Fibroblast of lung (primary cell): ENCODE measurements around the gene PTEN. TPM values are rescaled to one million over a fixed set of nuclear protein-coding genes. Genes with fewer than 3 reads are reported as not detected.
A peak's percentile ranks its signal among the peaks of the same experiment; 100 is the strongest.

ENCODE experiments used
- DNase-seq, 2 donors: peaks; one replicate each; pipeline versions ENCODE4 v3.0.0 to v3.0.0-alpha.2; 2010; ENCODE audit warnings: low read depth in 2 of 2
- H2AFZ ChIP-seq: 2 replicates; pipeline ENCODE4 v1.5.1; 2012; ENCODE audit warnings: low read length, control low read depth, inconsistent platforms
- H3K27ac ChIP-seq: 2 replicates; pipeline ENCODE4 v1.5.1; 2011; ENCODE audit warnings: low read length, control low read depth; ENCODE audit not compliant: insufficient read depth
- H3K27me3 ChIP-seq: 2 replicates; pipeline ENCODE4 v1.5.1; 2011; ENCODE audit warnings: mild to moderate bottlenecking, low read length; ENCODE audit not compliant: control insufficient read depth, insufficient read depth
- H3K36me3 ChIP-seq: 2 replicates; pipeline ENCODE4 v1.5.1; 2011; ENCODE audit warnings: low read length; ENCODE audit not compliant: control insufficient read depth, insufficient read depth
- H3K4me1 ChIP-seq: 2 replicates; pipeline ENCODE4 v1.5.1; 2011; ENCODE audit warnings: low read length; ENCODE audit not compliant: control insufficient read depth, insufficient read depth; ENCODE audit errors: extremely low read depth
- H3K4me2 ChIP-seq: 2 replicates; pipeline ENCODE4 v1.5.1; 2011; ENCODE audit warnings: low read length, control low read depth; ENCODE audit not compliant: insufficient read depth; ENCODE audit errors: extremely low read depth
- H3K4me3 ChIP-seq, 4 experiments: fragments of 200-600 bp in 1 of 4; sonication (generic) in 1 of 4; replicated peaks in 1 of 4; 2 replicates each; pipeline ENCODE4 v1.5.1; 2011 to 2016; ENCODE audit warnings: low read length in 4 of 4, low read depth in 3 of 4, mild to moderate bottlenecking in 3 of 4, control low read depth in 2 of 4, inconsistent platforms in 1 of 4, mixed read lengths in 1 of 4; ENCODE audit not compliant: insufficient read depth in 1 of 4; ENCODE audit errors: control extremely low read depth in 1 of 4
- H3K79me2 ChIP-seq: 2 replicates; pipeline ENCODE4 v1.5.1; 2012; ENCODE audit warnings: mild to moderate bottlenecking, low read length, inconsistent platforms; ENCODE audit not compliant: control insufficient read depth, insufficient read depth
- H3K9ac ChIP-seq: 2 replicates; pipeline ENCODE4 v1.5.1; 2011; ENCODE audit warnings: mild to moderate bottlenecking, low read length, control low read depth; ENCODE audit not compliant: insufficient read depth
- H3K9me3 ChIP-seq: 2 replicates; pipeline ENCODE4 v1.5.1; 2012; ENCODE audit warnings: low read depth, low read length; ENCODE audit not compliant: control insufficient read depth, insufficient read depth
- H4K20me1 ChIP-seq: 2 replicates; pipeline ENCODE4 v1.5.1; 2011; ENCODE audit warnings: low read length; ENCODE audit not compliant: control insufficient read depth, insufficient read depth; ENCODE audit errors: extremely low read depth
- EZH2 ChIP-seq: IDR thresholded peaks from 2 replicates; pipeline ENCODE4 v1.5.1; 2012; ENCODE audit warnings: low read length, control low read depth, mild to moderate bottlenecking; ENCODE audit errors: missing control alignments
- polyA plus RNA-seq, 2 donors: library from polyadenylated mRNA; depleted of rRNA in 1 of 2; stranded (reverse) in 1 of 2; unstranded in 1 of 2; fragments of >200 nt; gene quantifications; 2 replicates each; pipeline ENCODE4 v1.2.1, GENCODE V29; 2011 to 2012; ENCODE audit warnings: missing spikeins in 1 of 2
- total RNA-seq: library from RNA; depleted of rRNA; stranded (reverse); fragments of >200 nt; gene quantifications from 2 replicates; pipeline ENCODE4 v1.2.1, GENCODE V29; 2014
- TF ChIP-seq, protein P1 (sequence below), 2 donors: IDR thresholded peaks in 1 of 2; conservative IDR thresholded peaks in 1 of 2; 1 replicate in 1 of 2; 2 replicates in 1 of 2; pipeline ENCODE4 v1.5.1; 2011 to 2012; ENCODE audit warnings: low read length in 2 of 2, control low read depth in 1 of 2, inconsistent platforms in 1 of 2, low read depth in 1 of 2, mild to moderate bottlenecking in 1 of 2

The PTEN gene
- total and polyA plus RNA-seq, 2 donors (not counting 1 experiment from before 2014, with no cell fraction given) = 60.2 to 200 TPM

DNA sequence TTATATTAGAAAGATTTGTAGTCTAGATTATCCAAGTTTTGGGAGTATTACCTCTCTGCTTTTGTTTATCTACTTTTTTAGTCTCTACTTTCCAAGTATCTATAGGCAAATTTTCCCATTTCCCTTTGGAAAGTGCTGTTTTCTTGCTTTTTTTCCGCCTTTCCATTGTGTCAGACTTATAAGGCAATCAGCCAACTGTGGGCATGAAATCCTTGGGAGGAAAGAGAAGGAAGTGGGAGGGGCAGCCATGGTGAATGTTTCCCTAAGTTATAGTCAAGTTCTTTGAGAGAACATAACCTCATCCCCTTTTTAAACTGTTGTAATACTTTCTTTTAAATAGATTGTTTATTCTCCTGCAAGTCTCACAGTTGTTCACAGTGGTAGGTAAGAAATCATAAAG, 52.6 kb downstream of the PTEN start:
- no peaks in the 10 kb centered on the region for H3K9me3 ChIP-seq
- H3K9ac ChIP-seq = no peak overlapping the region

DNA sequence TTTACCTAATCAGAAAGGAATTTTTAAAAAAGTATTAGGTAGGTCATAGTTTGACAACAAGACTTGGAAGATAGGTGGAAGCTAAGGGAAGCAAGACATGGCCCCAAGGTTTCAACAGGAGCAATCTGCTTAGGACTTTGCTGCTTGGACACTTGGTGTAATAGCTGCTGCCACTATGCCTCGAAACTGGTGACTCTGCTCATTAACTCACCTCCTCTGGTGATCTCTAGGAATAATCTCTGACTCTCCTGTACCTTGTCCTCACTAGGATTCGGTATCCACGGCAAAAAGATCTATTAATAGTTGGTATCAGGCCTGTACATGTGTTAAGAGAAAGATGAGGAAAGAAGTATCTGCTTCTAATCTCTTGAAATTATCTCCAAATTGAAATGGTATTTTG, 53.1 kb downstream of the PTEN start:
- Histone ChIP-seq H3K27me3 (no peaks in the 10 kb centered on the region), H2AFZ (no peak overlapping the region), H3K4me1 (peaks cover 7% of the 10 kb centered on the region), H3K36me3 (peaks cover 2% of the 10 kb centered on the region), H3K4me3 (no peak overlapping the region), H3K79me2 (peaks cover 94% of the 10 kb centered on the region), H3K27ac (no peak overlapping the region), H4K20me1 (peaks cover 6% of the 10 kb centered on the region), H3K9me3 (no peaks in the 10 kb centered on the region), H3K4me2 (no peak overlapping the region), H3K9ac (no peak overlapping the region)
- no peak for DNase-seq
- TF ChIP-seq EZH2 = no peak
- TF ChIP-seq, protein P1, sequence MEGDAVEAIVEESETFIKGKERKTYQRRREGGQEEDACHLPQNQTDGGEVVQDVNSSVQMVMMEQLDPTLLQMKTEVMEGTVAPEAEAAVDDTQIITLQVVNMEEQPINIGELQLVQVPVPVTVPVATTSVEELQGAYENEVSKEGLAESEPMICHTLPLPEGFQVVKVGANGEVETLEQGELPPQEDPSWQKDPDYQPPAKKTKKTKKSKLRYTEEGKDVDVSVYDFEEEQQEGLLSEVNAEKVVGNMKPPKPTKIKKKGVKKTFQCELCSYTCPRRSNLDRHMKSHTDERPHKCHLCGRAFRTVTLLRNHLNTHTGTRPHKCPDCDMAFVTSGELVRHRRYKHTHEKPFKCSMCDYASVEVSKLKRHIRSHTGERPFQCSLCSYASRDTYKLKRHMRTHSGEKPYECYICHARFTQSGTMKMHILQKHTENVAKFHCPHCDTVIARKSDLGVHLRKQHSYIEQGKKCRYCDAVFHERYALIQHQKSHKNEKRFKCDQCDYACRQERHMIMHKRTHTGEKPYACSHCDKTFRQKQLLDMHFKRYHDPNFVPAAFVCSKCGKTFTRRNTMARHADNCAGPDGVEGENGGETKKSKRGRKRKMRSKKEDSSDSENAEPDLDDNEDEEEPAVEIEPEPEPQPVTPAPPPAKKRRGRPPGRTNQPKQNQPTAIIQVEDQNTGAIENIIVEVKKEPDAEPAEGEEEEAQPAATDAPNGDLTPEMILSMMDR (conservative IDR thresholded peaks at IDR 0.05 in 1 of 2, IDR thresholded peaks at IDR 0.05 in 1 of 2; ENCODE audit: low read depth in 1 of 2, low read length in 2 of 2) = no peak

More for the DNA sequence above, 52.6 kb downstream of the PTEN start:
- Histone ChIP-seq H3K36me3 (peaks cover 2% of the 10 kb centered on the region), H3K4me3 (no peak overlapping the region), H3K27ac (no peak overlapping the region), H4K20me1 (peaks cover 6% of the 10 kb centered on the region), H3K79me2 (peaks cover 93% of the 10 kb centered on the region), H3K27me3 (no peaks in the 10 kb centered on the region), H3K4me2 (no peak overlapping the region), H3K4me1 (peaks cover 7% of the 10 kb centered on the region), H2AFZ (no peak overlapping the region)
- DNase-seq = peak; percentile 43 to 67
- TF ChIP-seq EZH2 = no peak
- TF ChIP-seq, protein P1 (conservative IDR thresholded peaks at IDR 0.05 in 1 of 2, IDR thresholded peaks at IDR 0.05 in 1 of 2; ENCODE audit: low read depth in 1 of 2, low read length in 2 of 2) = no peak

DNA sequence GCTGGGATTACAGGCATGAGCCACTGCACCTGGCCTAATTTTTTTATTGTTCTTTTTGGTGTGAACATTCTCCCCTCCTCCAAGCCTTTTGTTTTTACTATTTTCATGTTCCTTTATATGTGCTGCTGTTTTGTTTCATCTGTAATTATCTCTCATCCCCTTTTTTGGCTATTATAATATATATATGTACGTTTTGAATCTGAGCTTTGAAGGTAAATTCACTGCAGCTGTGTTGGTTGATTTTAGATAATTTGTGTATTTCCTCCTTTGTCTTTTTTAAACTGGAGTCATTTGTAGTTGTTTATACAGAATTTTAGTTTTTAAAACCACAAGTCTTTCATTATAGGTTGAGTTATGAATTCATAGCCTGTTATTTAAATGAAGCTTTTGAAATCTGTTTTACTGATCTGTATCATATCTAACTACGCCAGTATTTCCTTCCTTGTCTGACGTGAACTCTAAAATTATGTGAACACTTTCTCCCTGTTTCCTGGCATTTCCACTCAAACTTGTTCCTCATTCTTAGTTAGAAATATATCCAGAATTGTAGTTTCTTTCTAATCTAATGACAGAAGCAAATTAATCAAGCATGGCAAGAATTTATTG, 54.9 kb downstream of the PTEN start:
- no peaks in the 10 kb centered on the region for H3K27me3 ChIP-seq
- H2AFZ ChIP-seq = no peak overlapping the region
- H3K27ac ChIP-seq = no peak overlapping the region
- peaks cover 94% of the 10 kb centered on the region for H3K79me2 ChIP-seq
- no peak overlapping the region for H3K4me2 ChIP-seq
- no peak overlapping the region for H3K4me3 ChIP-seq
- peaks cover 8% of the 10 kb centered on the region for H4K20me1 ChIP-seq
- no peak overlapping the region for H3K9ac ChIP-seq
- DNase-seq = no peak
- H3K36me3 ChIP-seq = peaks cover 2% of the 10 kb centered on the region
- no peaks in the 10 kb centered on the region for H3K9me3 ChIP-seq
- H3K4me1 ChIP-seq = peaks cover 7% of the 10 kb centered on the region
- TF ChIP-seq EZH2 = no peak
- TF ChIP-seq, protein P1 (conservative IDR thresholded peaks at IDR 0.05 in 1 of 2, IDR thresholded peaks at IDR 0.05 in 1 of 2; ENCODE audit: low read depth in 1 of 2, low read length in 2 of 2) = no peak
